B cell (primary cell): ENCODE measurements around the gene EXOC4. TPM values are rescaled to one million over a fixed set of nuclear protein-coding genes. Genes with fewer than 3 reads are reported as not detected.

ENCODE experiments used
- ATAC-seq: fragments of 200-7000 bp; cut with Tn5 transposase; one replicate; pipeline ENCODE4 v1.10.0; 2021; ENCODE audit warnings: low read depth, mild to moderate bottlenecking, moderate number of reproducible peaks, moderate library complexity
- CTCF ChIA-PET: fragments of 350-600 bp; sonication (Branson Sonifier 250); formaldehyde crosslinking; loops from one replicate; lab custom pipeline; 2021; ENCODE audit warnings: antibody characterized with exemption, inconsistent platforms; lab: Charles Lee
- POLR2A ChIA-PET: fragments of 350-600 bp; sonication (Branson Sonifier 250); formaldehyde crosslinking; loops from one replicate; lab custom pipeline; 2021; ENCODE audit warnings: antibody characterized with exemption; lab: Charles Lee
- DNase-seq: peaks from one replicate; pipeline ENCODE4 v3.0.0; 2013
- H2AFZ ChIP-seq: 2 replicates; pipeline ENCODE4 v1.6.1; 2012; ENCODE audit warnings: mild to moderate bottlenecking, low read depth, low read length; ENCODE audit not compliant: insufficient read depth, poor library complexity, severe bottlenecking
- H3K27ac ChIP-seq, 2 donors: 1 replicate in 1 of 2; 2 replicates in 1 of 2; pipeline ENCODE4 v1.5.1; 2012 to 2013; ENCODE audit warnings: low read length in 2 of 2, mild to moderate bottlenecking in 2 of 2, moderate library complexity in 1 of 2
- H3K27me3 ChIP-seq, 4 experiments: fragments of 200-600 bp in 1 of 4; sonication (generic) in 1 of 4; replicated peaks in 1 of 4; 1 replicate in 2 of 4; 2 replicates in 2 of 4; pipeline versions ENCODE4 v1.6.1 to v1.7.0; 2013 to 2016; ENCODE audit warnings: low read length in 3 of 4, mild to moderate bottlenecking in 2 of 4, mixed read lengths in 1 of 4, moderate library complexity in 1 of 4; ENCODE audit not compliant: insufficient read depth in 4 of 4, control insufficient read depth in 3 of 4; ENCODE audit errors: control extremely low read depth in 1 of 4
- H3K36me3 ChIP-seq, 2 experiments: replicated peaks in 1 of 2; 1 replicate in 1 of 2; 2 replicates in 1 of 2; pipeline versions ENCODE4 v1.6.1 to v1.7.1; 2013; ENCODE audit warnings: low read length in 1 of 2; ENCODE audit not compliant: insufficient read depth in 2 of 2, control insufficient read depth in 1 of 2; ENCODE audit errors: control extremely low read depth in 1 of 2, extremely low read depth in 1 of 2
- H3K4me1 ChIP-seq, 2 donors: fragments of 200-600 bp in 1 of 2; sonication (generic) in 1 of 2; 1 replicate in 1 of 2; 2 replicates in 1 of 2; pipeline versions ENCODE4 v1.5.1 to v1.6.1; 2013 to 2017; ENCODE audit warnings: low read length in 2 of 2; ENCODE audit not compliant: control insufficient read depth in 2 of 2, insufficient read depth in 2 of 2
- H3K4me2 ChIP-seq: replicated peaks from 2 replicates; pipeline ENCODE3; 2012; ENCODE audit warnings: mild to moderate bottlenecking, low read depth, low read length; ENCODE audit not compliant: poor library complexity, severe bottlenecking
- H3K4me3 ChIP-seq, 5 experiments: fragments of 200-600 bp in 1 of 5; sonication (generic) in 1 of 5; 1 replicate in 3 of 5; 2 replicates in 2 of 5; pipeline versions ENCODE4 v1.5.1 to v1.7.0; 2011 to 2016; ENCODE audit warnings: low read length in 4 of 5, mild to moderate bottlenecking in 4 of 5, low read depth in 2 of 5, control low read depth in 1 of 5, moderate library complexity in 1 of 5; ENCODE audit not compliant: insufficient read depth in 1 of 5; ENCODE audit errors: control extremely low read depth in 1 of 5, extremely low read depth in 1 of 5
- H3K79me2 ChIP-seq: fragments of 200-600 bp; sonication (generic); one replicate; pipeline ENCODE4 v1.6.0; 2016; ENCODE audit warnings: low read length; ENCODE audit not compliant: control insufficient read depth, insufficient read depth
- H3K9ac ChIP-seq: fragments of 200-600 bp; sonication (generic); 2 replicates; pipeline ENCODE4 v1.6.1; 2017; ENCODE audit warnings: mild to moderate bottlenecking, low read length, moderate library complexity
- H3K9me3 ChIP-seq, 3 donors: one replicate each; pipeline versions ENCODE4 v1.6.1 to v1.7.1; 2013; ENCODE audit warnings: low read length in 2 of 3; ENCODE audit not compliant: control insufficient read depth in 2 of 3, insufficient read depth in 1 of 3; ENCODE audit errors: control extremely low read depth in 1 of 3
- H4K20me1 ChIP-seq: 2 replicates; pipeline ENCODE4 v1.6.0; 2012; ENCODE audit warnings: mild to moderate bottlenecking, low read length; ENCODE audit not compliant: insufficient read depth, control insufficient read depth, poor library complexity, severe bottlenecking
- H3K27ac Mint-ChIP-seq: one replicate; pipeline ENCODE4 v1.8.0; 2021; ENCODE audit warnings: mixed read lengths
- H3K27me3 Mint-ChIP-seq: one replicate; pipeline ENCODE4 v1.8.0; 2021; ENCODE audit warnings: mixed read lengths
- H3K4me1 Mint-ChIP-seq: one replicate; pipeline ENCODE4 v1.8.0; 2021; ENCODE audit warnings: mixed read lengths
- H3K4me3 Mint-ChIP-seq: one replicate; pipeline ENCODE4 v1.8.0; 2021; ENCODE audit warnings: mixed read lengths
- H3K9me3 Mint-ChIP-seq: one replicate; pipeline ENCODE4 v1.8.0; 2022; ENCODE audit warnings: mixed read lengths; ENCODE audit not compliant: insufficient read depth
- CTCF ChIP-seq: fragments of 200-600 bp; IDR thresholded peaks from one replicate; pipeline ENCODE4 v1.8.0; 2022; ENCODE audit warnings: antibody characterized with exemption, mild to moderate bottlenecking
- EZH2 ChIP-seq: IDR thresholded peaks from 2 replicates; pipeline ENCODE4 v1.6.1; 2012; ENCODE audit warnings: borderline replicate concordance, low read depth, mild to moderate bottlenecking, moderate library complexity, low read length; ENCODE audit not compliant: insufficient read depth, poor library complexity, severe bottlenecking
- WGBS: methylation state at CpG from one replicate; pipeline ENCODE4 v1.1.5; 2013; ENCODE audit warnings: missing lambda C conversion rate; ENCODE audit not compliant: insufficient coverage; 5-methylcytosine and 5-hydroxymethylcytosine counted together
- intact Hi-C: fragments of 100-400 bp; cut with micrococcal nuclease; formaldehyde crosslinking; loops from one replicate; pipeline ENCODE4 v1.10.0; 2022
- polyA plus RNA-seq: library from polyadenylated mRNA; depleted of rRNA; stranded (reverse); fragments of >200 nt; gene quantifications from 2 replicates; pipeline ENCODE4 v1.2.3, GENCODE V29; 2012
- small RNA-seq: library from RNA; depleted of rRNA; stranded (forward); fragments of <200 nt; gene quantifications from one replicate; pipeline ENCODE3, GENCODE V24; 2012; ENCODE audit warnings: low replicate concordance, low read depth; ENCODE audit not compliant: insufficient read length
- total RNA-seq, 2 donors: library from RNA; stranded (reverse); fragments of 120-200 nt in 1 of 2; gene quantifications; 1 replicate in 1 of 2; 2 replicates in 1 of 2; pipeline versions ENCODE4 v1.2.3 to v1.2.4, GENCODE V29; 2013 to 2022

The EXOC4 gene
- total and polyA plus RNA-seq, 2 donors (not counting 1 experiment from before 2014, with no cell fraction given): 16.7 to 135 TPM

GRCh38 chr7:134113655-134114054 lies 860.8 kb downstream of the EXOC4 start:
- Histone ChIP-seq H3K79me2 (no peaks in the 10 kb centered on the region), H3K4me1 (no peaks in the 10 kb centered on the region), H3K9me3 (no peaks in the 10 kb centered on the region), H3K4me3 (no peak overlapping the region), H3K27ac (no peak overlapping the region), H3K27me3 (no peaks in the 10 kb centered on the region), H4K20me1 (no peaks in the 10 kb centered on the region), H3K9ac (no peak overlapping the region), H2AFZ (no peak overlapping the region), H3K36me3 (no peaks in the 10 kb centered on the region), H3K4me2 (no peak overlapping the region)
- TF ChIP-seq CTCF: no peak
- no peak for TF ChIP-seq EZH2
- Mint-ChIP-seq H3K9me3 (peaks cover 3% of the 10 kb centered on the region), H3K4me1 (no peaks in the 10 kb centered on the region), H3K27me3 (peaks cover 4% of the 10 kb centered on the region), H3K4me3 (no peak overlapping the region), H3K27ac (no peak overlapping the region)
- POLR2A ChIA-PET: no interaction called here
- DNase-seq: no peak
- ATAC-seq: no peak
- intact Hi-C loops: no loop called here
- CTCF ChIA-PET: no interaction called here

GRCh38 chr7:134114992-134115391 lies 862.1 kb downstream of the EXOC4 start:
- TF ChIP-seq EZH2: no peak
- TF ChIP-seq CTCF: no peak
- H4K20me1 ChIP-seq: no peaks in the 10 kb centered on the region
- ChIA-PET CTCF (interaction anchor here (1.4 kb wide), 1 partner anchor 26 kb away, joined by 6 read pairs; no protein-coding TSS in a partner anchor), POLR2A (no interaction called here)
- no peak overlapping the region for H3K27ac ChIP-seq
- no CpG with 5 or more reads among the region's 4 CpGs for WGBS
- no peaks in the 10 kb centered on the region for H3K4me1 Mint-ChIP-seq
- peaks cover 3% of the 10 kb centered on the region for H3K9me3 Mint-ChIP-seq
- H2AFZ ChIP-seq: no peak overlapping the region
- no peak for DNase-seq
- no peaks in the 10 kb centered on the region for H3K79me2 ChIP-seq
- H3K27me3 Mint-ChIP-seq: peaks cover 4% of the 10 kb centered on the region
- no peak overlapping the region for H3K4me3 ChIP-seq
- H3K4me2 ChIP-seq: no peak overlapping the region
- intact Hi-C loops: no loop called here
- no peak overlapping the region for H3K9ac ChIP-seq
- no peaks in the 10 kb centered on the region for H3K9me3 ChIP-seq
- no peaks in the 10 kb centered on the region for H3K36me3 ChIP-seq
- no peaks in the 10 kb centered on the region for H3K27me3 ChIP-seq
- no peak overlapping the region for H3K27ac Mint-ChIP-seq
- H3K4me1 ChIP-seq: no peaks in the 10 kb centered on the region
- no peak for ATAC-seq
- H3K4me3 Mint-ChIP-seq: no peak overlapping the region

Small RNA genes within 50 kb of the gene (small RNA-seq; reads per million reads assigned to genes)
- not detected for gene MIR6133

Other genes with a start within 250 kb of the EXOC4 start
- 38.4 and 40.8 TPM in 2 replicates for gene CHCHD3, start 171.0 kb upstream of the EXOC4 start, total RNA-seq
- 20.0 and 20.1 TPM in 2 replicates for gene CHCHD3, start 171.0 kb upstream of the EXOC4 start, polyA plus RNA-seq